Renal cortical epithelial cell (primary cell): Measurements from ENCODE around the gene C1orf226. TPM values are rescaled to one million over a fixed set of nuclear protein-coding genes. Genes with fewer than 3 reads are reported as not detected.

ENCODE experiments used
- DNase-seq: peaks from one replicate; pipeline ENCODE4 v3.0.0-alpha.2; 2011; ENCODE audit warnings: low read depth
- total RNA-seq: library from RNA; depleted of rRNA; stranded (reverse); fragments of >200 nt; gene quantifications from 2 replicates; pipeline ENCODE4 v1.2.3, GENCODE V29; 2014

Gene C1orf226
- total RNA-seq, 1 donor from 2014 or later, result 2.6 TPM

DNA sequence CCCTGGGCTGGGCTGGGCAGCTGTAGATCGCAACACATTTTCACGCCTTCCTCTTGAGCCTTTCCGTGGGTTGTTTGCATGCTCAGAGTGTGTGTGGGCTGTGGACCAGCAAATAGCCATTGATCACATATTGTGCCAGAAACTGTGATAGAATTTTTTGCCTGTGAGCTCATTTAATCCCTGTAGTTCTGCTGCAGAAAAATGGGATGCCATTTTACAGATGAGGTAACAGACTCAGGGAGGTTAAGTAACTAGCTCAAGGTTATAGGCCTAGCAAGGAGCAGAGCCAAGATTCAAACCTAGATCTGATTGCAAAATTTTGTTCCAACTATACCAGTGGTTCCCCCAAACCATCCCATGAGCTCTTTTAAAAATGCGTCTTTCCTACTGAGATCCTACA is 15.4 kb upstream of the C1orf226 start:
- DNase-seq, result no peak

DNA sequence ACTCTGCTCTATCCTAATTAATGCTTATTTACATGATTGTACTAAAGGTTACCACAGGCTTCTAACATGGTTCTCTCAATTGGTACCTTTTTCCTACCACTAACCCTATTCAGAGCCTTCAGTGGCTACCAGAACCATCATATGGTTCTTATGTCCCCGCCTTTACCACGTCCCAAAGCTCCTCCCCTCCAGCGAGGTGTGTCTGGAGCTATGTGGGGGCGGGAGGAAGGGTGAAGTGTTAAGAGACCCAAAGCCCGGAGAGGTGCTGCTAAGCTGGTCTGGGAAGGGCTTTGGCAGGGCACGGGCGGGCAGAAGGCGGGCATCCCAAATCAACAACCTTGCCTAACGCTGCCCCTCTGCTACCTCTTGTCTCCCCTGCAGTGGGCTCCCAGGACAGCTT is 14.9 kb upstream of the C1orf226 start:
- DNase-seq, result no peak

DNA sequence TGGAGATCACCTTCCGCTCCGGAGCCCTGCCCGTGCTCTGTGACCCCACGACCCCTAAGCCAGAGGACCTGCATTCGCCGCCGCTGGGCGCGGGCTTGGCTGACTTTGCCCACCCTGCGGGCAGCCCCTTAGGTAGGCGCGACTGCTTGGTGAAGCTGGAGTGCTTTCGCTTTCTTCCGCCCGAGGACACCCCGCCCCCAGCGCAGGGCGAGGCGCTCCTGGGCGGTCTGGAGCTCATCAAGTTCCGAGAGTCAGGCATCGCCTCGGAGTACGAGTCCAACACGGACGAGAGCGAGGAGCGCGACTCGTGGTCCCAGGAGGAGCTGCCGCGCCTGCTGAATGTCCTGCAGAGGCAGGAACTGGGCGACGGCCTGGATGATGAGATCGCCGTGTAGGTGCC is 14.5 kb upstream of the C1orf226 start:
- DNase-seq, result no peak

DNA sequence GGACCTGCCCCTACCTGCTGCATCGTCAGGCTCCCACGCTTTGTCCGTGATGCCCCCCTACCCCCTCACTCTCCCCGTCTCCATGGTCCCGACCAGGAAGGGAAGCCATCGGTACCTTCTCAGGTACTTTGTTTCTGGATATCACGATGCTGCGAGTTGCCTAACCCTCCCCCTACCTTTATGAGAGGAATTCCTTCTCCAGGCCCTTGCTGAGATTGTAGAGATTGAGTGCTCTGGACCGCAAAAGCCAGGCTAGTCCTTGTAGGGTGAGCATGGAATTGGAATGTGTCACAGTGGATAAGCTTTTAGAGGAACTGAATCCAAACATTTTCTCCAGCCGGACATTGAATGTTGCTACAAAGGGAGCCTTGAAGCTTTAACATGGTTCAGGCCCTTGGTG is 13.8 kb upstream of the C1orf226 start:
- DNase-seq, result no peak

DNA sequence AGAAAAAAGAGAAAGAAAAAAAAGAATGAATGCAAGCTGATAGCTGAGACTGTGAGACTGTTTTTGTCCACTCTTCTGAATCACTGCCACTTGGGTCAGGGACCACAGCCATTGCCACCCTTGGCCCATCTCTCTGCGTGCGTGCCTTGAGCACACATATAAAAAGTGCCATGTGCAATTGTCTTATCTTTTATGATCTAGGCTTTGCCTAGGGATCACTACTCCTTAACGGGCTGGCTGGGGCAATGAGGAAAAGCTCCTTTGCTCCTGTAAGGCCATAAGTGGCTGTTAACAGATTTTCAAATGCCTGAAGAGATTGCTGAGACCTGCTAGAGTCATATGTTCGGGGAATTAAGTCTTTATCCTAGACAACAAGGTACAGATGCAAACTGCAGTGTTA is 13.1 kb upstream of the C1orf226 start:
- no peak for DNase-seq

DNA sequence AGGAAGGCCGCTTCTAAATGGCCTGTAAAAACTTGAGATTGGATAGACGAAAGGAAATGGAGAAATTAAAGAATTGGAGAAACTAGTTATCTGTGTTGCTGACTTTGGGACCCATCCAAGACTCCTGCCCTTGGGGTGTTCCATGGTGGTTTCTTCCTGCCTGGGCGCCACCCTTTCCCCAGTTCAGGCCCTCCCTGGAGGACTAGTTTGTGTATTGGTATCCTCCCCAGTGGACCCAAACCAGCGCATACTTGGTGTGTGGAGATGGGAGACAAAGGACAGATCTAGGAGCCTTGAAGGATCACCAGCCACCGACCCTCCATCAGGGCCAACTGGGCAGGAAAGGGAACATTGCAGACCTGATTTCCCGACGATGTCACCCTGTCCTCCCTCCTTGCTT is 12.0 kb upstream of the C1orf226 start:
- DNase-seq, result no peak

DNA sequence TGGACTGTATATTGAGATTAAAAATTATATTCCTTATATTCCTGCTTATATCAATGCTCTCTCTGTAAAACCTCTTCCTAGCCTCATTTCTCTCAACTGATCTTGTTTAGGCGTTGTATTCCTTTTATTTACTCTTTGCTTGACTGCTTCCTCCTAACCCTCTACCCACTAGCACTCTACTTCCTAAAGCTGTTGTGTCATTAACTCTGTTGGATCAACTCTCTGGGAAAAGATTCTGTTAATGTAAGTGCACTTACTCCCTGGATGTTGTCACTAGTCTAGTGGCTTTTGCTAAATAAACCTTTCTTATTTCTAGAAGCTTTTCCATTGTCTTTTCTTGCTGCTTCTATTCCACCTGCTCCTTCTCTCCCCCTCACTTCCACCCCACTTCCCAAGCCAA is 11.4 kb upstream of the C1orf226 start:
- DNase-seq, result no peak

DNA sequence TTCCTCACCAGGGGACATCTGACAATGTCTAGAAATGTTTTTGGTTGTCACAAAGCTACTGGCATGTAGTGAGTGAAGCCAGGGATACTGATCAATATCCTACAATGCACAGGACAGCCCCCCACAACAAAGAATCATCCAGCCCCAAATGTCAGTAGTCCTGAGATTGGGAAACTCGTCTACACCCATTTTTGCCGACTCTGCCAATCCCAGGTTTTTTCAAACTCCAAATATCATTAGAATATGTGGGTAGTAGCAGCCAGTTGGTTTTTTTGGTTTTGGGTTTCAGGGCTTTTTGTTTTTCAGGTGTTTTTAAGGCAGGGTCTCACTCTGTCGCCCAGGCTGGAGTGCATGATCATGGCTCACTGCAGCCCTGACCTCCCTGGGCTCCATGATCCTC is 10.8 kb upstream of the C1orf226 start:
- no peak for DNase-seq

DNA sequence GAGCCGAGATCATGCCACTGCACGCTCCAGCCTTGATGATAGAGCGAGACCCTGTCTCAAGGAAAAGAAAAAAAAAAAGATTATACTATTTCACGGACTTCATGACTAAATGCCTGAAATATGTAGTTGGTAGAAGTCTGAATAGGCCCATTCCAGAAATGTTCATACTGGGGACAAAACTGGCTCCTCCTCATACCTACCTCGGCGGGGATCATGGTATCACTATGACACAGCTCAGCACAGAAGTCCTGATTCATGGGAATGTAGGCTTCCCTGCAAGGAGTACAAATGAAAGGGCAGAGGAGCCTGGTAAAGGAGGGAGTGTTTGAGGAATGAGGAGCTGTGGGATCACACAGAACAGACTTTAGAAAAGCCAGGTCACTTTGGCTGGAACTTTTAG is 9.9 kb upstream of the C1orf226 start:
- DNase-seq, result no peak

DNA sequence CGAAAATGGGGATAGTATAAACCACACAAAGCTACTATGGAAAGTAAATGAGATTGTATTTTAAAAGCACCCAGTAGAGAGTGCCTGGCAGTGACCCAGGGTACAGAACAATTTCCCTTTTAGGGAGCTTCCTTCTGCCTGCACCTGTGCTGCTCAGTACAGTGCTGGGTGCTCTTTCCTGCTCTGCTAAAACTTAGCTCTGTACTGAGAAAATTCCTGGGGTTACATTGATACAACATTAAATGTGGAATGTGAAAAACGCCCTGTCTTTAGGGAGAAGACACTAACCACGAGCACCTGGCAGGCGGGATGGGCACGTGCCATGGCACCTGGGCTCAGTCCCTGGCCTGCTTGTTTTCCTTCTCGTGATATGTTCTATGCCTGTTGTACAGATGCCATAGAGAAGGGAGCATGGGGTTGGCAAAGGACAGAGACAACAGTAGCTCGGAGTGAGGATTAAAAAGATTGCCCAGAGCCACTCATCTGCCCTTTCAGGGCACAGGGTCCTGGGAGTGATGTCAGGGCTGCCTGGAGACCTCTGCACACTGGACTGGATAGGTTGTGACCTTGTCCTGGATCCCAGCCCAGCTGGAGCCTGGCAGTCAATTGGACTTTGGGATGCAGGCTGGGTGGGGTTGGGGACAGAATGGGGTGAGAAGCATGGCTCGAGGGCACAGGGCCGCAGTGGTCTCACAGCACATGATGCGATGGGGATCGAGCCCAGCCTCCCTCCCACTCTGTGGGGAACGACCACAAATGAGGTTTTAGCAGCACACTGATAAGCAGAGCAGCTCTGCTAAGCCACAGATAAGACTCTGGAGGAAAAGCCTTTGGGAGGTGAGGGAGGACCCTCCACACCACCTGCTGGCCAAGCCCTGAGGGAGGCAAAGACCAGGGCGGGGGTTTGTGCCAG is 9.1 kb upstream of the C1orf226 start:
- no peak for DNase-seq

DNA sequence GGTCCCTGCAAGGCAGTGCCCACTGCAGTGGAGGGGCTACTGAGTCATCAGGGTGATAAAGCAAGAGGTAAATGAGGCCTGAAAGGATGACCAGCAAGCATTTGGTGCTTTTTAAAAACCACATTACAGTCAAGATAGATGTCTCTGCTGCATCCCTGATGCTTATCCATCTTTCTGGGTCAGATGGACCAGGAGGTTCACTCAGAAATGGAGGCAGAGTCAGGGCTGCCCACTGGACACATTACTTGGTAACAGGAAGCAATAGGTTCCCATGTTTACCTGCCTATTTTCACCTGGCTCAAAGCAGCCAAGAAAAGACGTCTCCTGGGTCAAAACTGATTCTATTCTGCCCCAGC is 8.5 kb upstream of the C1orf226 start:
- DNase-seq, result no peak

DNA sequence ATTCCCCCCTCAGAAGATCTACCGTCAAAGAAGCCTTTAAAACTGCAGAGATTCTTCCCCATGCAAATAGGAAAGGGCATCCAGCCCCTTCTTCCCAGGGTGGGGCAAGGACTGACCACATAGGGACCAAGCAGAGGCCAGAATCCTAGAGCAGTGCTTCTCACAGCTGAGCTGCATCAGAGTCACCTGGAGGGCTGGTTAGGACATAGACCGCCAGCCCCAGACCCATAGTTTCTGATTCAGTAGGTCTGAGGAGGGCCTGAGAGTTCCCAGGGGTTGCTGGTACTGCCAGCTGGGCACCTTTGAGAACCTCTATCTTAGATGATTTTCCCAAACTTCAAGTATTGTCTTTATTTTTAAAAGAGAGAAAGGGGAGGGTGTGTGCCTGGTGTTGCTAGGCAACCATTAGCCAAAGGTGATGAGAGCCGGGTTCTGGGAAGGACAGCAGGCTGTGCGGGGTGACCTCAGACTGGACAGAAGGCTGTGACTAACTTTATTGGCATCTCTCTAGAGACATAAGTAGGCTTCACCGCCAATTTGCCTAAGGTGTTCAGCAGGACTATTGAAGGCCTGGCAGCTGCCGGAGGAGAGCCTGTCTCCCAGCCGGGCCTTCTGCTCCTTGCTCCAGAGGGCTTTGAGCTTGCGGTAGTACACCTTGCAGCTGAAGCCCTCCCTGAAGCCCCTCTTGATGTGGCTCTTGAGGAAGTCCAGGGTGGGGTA is 7.8 kb upstream of the C1orf226 start:
- peak; percentile 91 for DNase-seq

DNA sequence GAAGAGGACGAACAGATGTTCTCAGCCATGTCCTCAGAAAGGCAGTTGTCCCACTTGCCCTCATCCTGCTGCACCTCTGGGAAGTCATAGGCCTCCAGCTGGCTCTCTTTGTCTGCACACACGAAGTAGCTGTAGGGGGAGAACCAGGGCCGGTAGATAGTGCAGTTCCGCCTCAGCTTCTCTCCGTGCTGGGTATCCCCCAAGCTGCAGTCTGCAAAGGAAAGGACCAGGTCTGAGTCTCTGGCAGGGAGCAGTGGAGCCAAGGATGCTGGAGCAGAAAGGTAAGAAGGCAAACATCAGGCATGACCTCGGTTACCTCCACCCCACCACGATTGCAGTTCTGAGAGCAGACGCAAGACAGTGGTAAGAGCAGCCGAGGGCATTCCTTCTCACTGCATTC is 7.1 kb upstream of the C1orf226 start:
- no peak for DNase-seq

DNA sequence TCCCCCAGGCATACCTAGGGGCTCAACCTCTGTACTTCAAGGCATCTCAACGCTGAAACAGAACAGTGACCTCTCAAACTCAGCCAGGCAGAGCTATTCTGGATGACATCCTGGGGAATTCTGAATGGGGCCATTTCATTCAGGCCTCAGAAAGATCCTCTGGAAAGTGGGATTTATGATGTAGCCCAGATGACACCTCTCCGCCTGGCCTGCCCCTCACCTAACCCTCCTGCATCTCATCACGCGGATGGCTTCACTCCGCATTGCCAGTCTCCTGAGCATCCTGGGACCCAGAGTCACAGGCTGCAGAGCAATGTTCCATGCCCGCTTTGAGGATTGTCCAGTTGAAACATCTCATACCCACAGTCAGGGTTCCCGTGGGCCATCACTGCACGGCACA is 6.1 kb upstream of the C1orf226 start:
- DNase-seq, result no peak

DNA sequence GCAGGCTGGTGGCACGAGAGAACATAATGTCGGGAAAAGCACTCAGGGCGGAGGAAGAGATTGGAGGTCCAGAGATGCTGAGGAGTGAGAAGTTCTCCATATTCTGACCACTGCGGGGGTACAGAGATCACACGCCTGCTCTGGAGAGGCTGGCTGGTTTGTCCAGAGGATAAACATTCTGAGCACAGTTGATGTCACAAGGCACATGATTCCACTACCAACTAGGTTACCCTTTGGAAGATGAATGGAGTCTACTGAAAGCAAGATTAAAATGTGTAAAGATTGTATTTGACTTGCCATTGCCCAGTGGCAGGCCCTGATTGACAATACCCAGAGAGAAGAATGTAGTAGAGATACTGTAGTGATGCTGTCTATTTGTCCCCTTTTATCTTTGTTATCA is 4.8 kb upstream of the C1orf226 start, which contains the start of gene SPATA46:
SPATA46 (minus strand) TSS at position 164 of the 400 bp plus-strand sequence; CDS start at position 100, 64 bp downstream.
- no peak for DNase-seq

DNA sequence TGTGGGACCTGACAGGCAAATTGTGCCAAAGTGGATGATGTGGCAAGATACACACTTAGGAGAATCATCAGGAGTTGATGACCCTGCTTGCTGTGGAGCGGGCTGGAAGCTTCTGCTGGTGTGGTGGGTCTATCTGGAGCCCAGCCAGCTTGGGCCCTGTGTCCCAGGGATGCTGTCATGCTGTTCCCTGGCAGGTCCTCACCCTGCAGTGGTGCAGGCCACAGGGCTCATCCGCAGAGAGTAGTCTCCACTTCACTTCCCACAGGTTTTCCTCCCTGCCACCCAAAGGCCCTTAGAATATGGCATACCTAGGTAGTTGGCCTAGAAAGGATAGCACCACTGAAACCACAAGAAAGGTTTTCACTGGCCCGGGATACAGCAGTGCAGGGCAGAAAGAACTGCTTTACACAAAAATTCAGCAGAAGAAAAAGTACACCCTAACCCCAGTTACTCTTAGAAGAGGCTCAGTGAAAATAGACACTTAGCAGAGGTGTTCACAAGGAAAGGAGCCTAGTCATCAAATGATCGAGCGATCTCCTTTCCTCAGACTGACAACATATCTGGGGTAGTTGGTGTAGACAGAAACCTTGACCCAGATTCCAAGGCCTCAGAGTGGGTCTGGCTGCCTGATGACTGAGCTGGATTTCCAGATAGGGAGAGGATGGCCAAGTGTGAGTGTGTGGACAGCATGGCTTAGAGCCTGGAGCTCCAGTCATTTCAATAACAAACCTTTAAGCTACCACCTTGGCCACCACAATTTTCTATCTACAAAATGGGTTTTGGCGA is 1.3 kb upstream of the C1orf226 start:
- DNase-seq, result no peak

DNA sequence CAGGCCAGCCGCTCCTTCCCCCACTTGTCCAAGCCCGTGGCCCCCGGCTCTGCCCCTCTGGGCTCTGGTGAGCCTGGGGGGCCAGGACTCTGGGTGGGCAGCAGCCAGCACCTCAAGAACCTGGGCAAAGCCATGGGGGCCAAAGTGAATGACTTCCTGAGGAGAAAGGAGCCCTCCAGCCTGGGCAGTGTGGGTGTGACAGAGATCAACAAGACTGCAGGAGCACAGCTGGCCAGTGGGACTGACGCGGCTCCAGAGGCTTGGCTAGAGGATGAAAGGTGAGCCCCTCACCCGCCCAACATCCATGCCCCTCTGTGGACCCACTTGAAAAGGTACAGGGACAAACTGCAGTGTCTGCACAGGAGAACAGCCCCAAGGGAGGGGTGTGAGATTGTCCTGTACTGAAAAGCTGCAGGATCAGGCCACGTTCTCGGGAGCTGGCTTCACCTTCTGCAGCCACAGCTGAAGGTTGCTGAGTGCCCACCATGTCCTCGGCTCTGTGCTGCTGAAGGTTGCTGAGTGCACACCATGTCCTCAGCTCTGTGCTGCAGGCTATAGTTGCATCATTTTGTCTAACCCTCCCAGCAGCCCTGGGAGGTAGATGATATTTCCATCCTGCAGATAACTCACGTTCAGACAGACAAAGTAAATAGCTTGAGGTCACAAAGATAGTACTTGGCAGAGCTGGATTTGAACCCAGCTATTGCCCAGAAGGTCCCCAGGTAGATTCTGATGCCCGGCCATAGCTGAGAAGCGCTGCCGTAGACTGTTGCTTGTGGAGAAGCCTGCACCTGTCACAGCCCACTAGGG is 618 bp downstream of the C1orf226 start:
- no peak for DNase-seq

DNA sequence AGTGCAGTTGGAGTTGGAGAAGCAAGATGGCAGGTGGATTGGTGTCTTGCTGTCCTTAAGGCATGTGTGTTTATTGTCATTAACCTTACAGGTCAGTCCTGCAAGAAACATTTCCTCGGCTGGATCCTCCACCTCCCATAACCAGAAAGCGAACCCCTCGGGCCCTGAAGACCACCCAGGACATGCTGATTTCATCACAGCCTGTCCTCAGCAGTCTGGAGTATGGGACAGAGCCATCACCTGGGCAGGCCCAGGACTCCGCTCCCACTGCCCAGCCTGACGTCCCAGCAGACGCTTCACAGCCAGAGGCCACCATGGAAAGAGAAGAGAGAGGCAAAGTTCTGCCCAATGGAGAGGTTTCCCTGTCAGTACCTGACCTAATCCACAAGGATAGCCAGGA is 1.6 kb downstream of the C1orf226 start:
- no peak for DNase-seq

DNA sequence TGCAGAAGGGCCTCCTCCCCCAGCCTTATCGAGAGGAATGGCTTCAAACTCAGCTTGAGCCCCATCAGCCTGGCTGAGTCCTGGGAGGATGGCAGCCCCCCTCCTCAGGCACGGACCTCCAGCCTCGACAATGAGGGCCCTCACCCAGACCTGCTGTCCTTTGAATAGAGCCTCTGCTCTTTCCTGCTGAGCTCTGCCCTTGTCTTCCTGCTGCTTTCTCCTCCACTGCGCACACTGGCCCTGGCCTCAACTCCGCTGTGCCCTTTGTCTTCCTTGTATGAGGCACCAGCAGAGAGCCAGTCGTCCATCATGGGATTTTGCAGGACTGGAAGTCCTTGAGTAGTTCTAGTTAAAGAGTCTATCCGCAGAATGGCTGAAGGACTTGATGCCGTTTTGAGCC is 2.0 kb downstream of the C1orf226 start:
- DNase-seq, result no peak

DNA sequence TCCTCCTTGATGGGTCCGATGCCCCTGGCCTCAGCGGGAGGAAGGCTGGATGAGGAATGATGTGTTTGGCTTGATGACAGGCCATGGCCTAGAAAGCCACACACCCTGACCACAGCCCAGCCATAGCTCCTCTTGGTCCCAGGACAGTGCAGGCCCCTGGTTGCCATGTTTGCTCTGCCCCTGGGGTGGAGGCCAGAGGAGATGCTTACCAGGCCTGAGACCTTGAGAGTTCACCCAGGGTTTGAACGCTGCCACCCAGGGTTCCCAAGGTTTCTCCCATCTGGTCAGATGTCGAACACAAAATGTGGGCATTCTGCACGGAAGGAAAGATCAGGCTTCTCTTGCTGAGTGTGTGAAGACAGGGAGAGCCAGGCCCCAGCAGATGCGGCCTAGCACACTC is 2.6 kb downstream of the C1orf226 start:
- no peak for DNase-seq

DNA sequence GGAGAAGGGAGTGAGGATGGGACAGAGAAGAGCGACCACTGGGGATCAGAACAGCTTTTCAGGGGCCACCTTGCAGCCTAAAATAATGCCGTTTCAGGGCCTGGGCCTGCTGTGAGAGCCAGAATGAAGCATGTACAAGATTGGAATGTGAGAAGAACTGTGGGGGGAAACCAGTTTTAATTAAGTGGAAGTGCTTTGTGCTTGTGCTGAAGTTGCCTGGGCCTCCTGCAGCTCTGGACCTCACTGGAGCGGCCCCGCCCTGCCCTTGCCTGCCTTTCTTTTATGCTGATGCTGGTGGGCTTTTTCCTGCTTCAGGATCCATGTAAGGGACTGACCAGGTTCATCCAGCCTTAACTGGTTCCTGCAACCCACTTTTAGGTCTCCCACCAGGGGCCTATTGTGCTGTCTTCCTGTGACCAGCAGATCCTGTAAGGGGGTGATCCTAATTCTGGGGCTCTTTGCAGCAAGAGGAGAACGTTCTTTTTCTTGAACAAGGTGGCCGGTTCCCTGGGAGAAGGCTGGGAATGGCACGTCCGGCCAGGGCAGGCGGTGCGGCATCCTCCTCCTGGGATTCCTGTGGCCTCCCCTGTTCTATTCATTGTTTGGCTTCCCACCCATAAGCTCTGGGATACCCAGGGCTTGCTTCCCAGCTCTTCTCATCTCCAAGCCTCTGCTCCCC is 3.2 kb downstream of the C1orf226 start:
- DNase-seq, result no peak
